T-cell (primary cell): ENCODE measurements around the gene CCR8. TPM values are rescaled to one million over a fixed set of nuclear protein-coding genes. Genes with fewer than 3 reads are reported as not detected.

ENCODE experiments used
- ATAC-seq, 4 experiments: fragments of 200-7000 bp in 3 of 4; fragments of 150-1000 bp in 1 of 4; cut with Tn5 transposase; replicated peaks in 1 of 4; 1 replicate in 3 of 4; 2 replicates in 1 of 4; pipeline ENCODE4 v1.10.0; 2021; ENCODE audit warnings: moderate library complexity in 3 of 4, mild to moderate bottlenecking in 2 of 4, moderate number of reproducible peaks in 1 of 4
- CTCF ChIA-PET, 2 donors: fragments of 300-600 bp; sonication (Branson Sonifier 250); formaldehyde crosslinking; loops; one replicate each; lab custom pipeline; 2022; ENCODE audit warnings: antibody characterized with exemption in 2 of 2; lab: Charles Lee
- POLR2A ChIA-PET, 2 donors: fragments of 300-600 bp; sonication (Branson Sonifier 250); formaldehyde crosslinking; loops; one replicate each; lab custom pipeline; 2022; ENCODE audit warnings: antibody characterized with exemption in 2 of 2; lab: Charles Lee
- DNase-seq, 35 experiments: peaks; one replicate each; pipeline versions ENCODE4 v3.0.0 to v3.0.0-alpha.2; 2013 to 2023
- H3K27ac ChIP-seq: one replicate; pipeline ENCODE4 v1.5.1; 2013; ENCODE audit warnings: low read length
- H3K27me3 ChIP-seq, 2 experiments: replicated peaks in 1 of 2; 1 replicate in 1 of 2; 2 replicates in 1 of 2; pipeline versions ENCODE4 v1.6.1 to v1.7.0; 2013; ENCODE audit warnings: low read length in 1 of 2, mixed read lengths in 1 of 2; ENCODE audit not compliant: control insufficient read depth in 2 of 2, insufficient read depth in 2 of 2; ENCODE audit errors: extremely low read depth in 1 of 2
- H3K36me3 ChIP-seq, 2 donors: 1 replicate in 1 of 2; 2 replicates in 1 of 2; pipeline versions ENCODE4 v1.6.1 to v1.7.0; 2013; ENCODE audit warnings: low read length in 1 of 2; ENCODE audit not compliant: control insufficient read depth in 2 of 2, insufficient read depth in 1 of 2; ENCODE audit errors: extremely low read depth in 1 of 2
- H3K4me1 ChIP-seq, 2 experiments: 1 replicate in 1 of 2; 2 replicates in 1 of 2; pipeline versions ENCODE4 v1.6.1 to v1.7.0; 2013; ENCODE audit warnings: low read length in 2 of 2, mixed read lengths in 1 of 2; ENCODE audit not compliant: insufficient read depth in 2 of 2, control insufficient read depth in 1 of 2; ENCODE audit errors: extremely low read depth in 1 of 2
- H3K4me3 ChIP-seq, 2 donors: 1 replicate in 1 of 2; 2 replicates in 1 of 2; pipeline versions ENCODE4 v1.5.1 to v1.7.0; 2013; ENCODE audit warnings: mild to moderate bottlenecking in 2 of 2, low read length in 1 of 2, moderate library complexity in 1 of 2; ENCODE audit not compliant: control insufficient read depth in 1 of 2; ENCODE audit errors: extremely low read depth in 1 of 2
- H3K9me3 ChIP-seq: 2 replicates; pipeline ENCODE4 v1.7.0; 2013
- H3K27ac Mint-ChIP-seq, 2 donors: one replicate each; pipeline ENCODE4 v1.8.0; 2020 to 2021; ENCODE audit warnings: mild to moderate bottlenecking in 2 of 2, mixed read lengths in 2 of 2
- H3K27me3 Mint-ChIP-seq, 2 donors: one replicate each; pipeline ENCODE4 v1.8.0; 2021 to 2022; ENCODE audit warnings: mixed read lengths in 2 of 2
- H3K36me3 Mint-ChIP-seq: one replicate; pipeline ENCODE4 v1.8.0; 2021; ENCODE audit warnings: mixed read lengths
- H3K4me1 Mint-ChIP-seq, 3 donors: one replicate each; pipeline ENCODE4 v1.8.0; 2020 to 2022; ENCODE audit warnings: mixed read lengths in 3 of 3, mild to moderate bottlenecking in 1 of 3
- H3K4me3 Mint-ChIP-seq, 3 donors: one replicate each; pipeline ENCODE4 v1.8.0; 2020 to 2022; ENCODE audit warnings: mild to moderate bottlenecking in 3 of 3, mixed read lengths in 3 of 3, moderate library complexity in 3 of 3
- H3K9me3 Mint-ChIP-seq, 3 donors: one replicate each; pipeline ENCODE4 v1.8.0; 2020 to 2022; ENCODE audit warnings: mixed read lengths in 3 of 3
- WGBS: methylation state at CpG from one replicate; pipeline ENCODE4 v1.1.5; 2013; ENCODE audit warnings: missing lambda C conversion rate; ENCODE audit not compliant: insufficient coverage; 5-methylcytosine and 5-hydroxymethylcytosine counted together
- total RNA-seq, 35 experiments: library from RNA in 6 of 35; stranded (reverse) in 6 of 35; fragments of 120-200 nt in 1 of 35; gene quantifications; one replicate each; pipeline versions ENCODE4 v1.2.1 to v1.2.4 and lab custom pipeline; 2013 to 2026

Gene CCR8
- total RNA-seq, 5 donors from 2014 or later (not counting 1 experiment from before 2014, with no cell fraction given) = 1.9 to 6.7 (median 2.8) TPM

- no peaks in the 10 kb centered on the region for H3K9me3 Mint-ChIP-seq
- no peak overlapping the region for H3K4me3 Mint-ChIP-seq
- Histone ChIP-seq H3K27ac (no peak overlapping the region), H3K4me1 (peaks cover 7 to 12% of the 10 kb centered on the region in 2 experiments), H3K9me3 (no peaks in the 10 kb centered on the region), H3K27me3 (no peaks in the 10 kb centered on the region), H3K4me3 (no peak overlapping the region), H3K36me3 (no peaks in the 10 kb centered on the region)
- 44% methylated on average over 1 of the region's 2 CpGs for WGBS
- no peaks in the 10 kb centered on the region for H3K27me3 Mint-ChIP-seq
- no peaks in the 10 kb centered on the region for H3K36me3 Mint-ChIP-seq
- peaks cover 25 to 56% (median 31%) of the 10 kb centered on the region in 3 donors for H3K4me1 Mint-ChIP-seq
- H3K27ac Mint-ChIP-seq = peak overlapping the region in 1 of 2 donors; percentile 36
- no peak for ATAC-seq
- DNase-seq = no peak
- CTCF ChIA-PET = interaction anchor here in 1 of 2 donors (1.0 kb wide), 1 partner anchor 192 kb away, joined by 3 read pairs; no protein-coding TSS in a partner anchor
- POLR2A ChIA-PET = interaction anchor here in 1 of 2 donors (0.6 kb wide), 1 partner anchor 787 kb away, joined by 4 read pairs; no protein-coding TSS in a partner anchor
These were observed 6.0 kb upstream of the CCR8 start for GRCh38 chr3:39323494-39323893.

DNA sequence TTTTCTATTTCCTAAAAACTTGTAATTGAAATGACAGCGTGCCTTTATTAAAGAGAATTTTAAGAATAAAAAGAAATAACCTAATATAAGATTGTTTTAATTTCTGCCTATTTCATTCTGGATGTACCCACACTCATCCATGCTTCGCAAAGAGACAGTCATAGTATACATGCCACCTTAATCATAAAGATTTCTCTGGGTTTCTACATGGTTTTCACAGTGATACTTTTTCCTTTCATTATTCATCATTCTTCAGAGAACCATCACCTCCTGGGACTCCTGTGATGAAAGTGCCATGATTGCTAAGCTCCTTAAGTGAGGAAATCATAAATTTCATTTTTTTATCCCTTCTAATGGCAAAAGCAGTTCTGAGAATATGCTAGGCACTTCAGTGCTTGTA, 4.3 kb upstream of the CCR8 start:
- no peak overlapping the region for H3K27ac ChIP-seq
- peaks cover 7 to 12% of the 10 kb centered on the region in 2 experiments for H3K4me1 ChIP-seq
- POLR2A ChIA-PET = no interaction called here
- no peaks in the 10 kb centered on the region for H3K9me3 ChIP-seq
- Mint-ChIP-seq H3K4me1 (peaks cover 25 to 64% (median 31%) of the 10 kb centered on the region in 3 donors), H3K27me3 (no peaks in the 10 kb centered on the region), H3K36me3 (no peaks in the 10 kb centered on the region), H3K27ac (no peak overlapping the region), H3K9me3 (no peaks in the 10 kb centered on the region), H3K4me3 (no peak overlapping the region)
- no peak overlapping the region for H3K4me3 ChIP-seq
- H3K36me3 ChIP-seq = no peaks in the 10 kb centered on the region
- CTCF ChIA-PET = no interaction called here
- DNase-seq (no peak), ATAC-seq (no peak)
- no CpG with 5 or more reads among the region's 2 CpGs for WGBS
- no peaks in the 10 kb centered on the region for H3K27me3 ChIP-seq

DNA sequence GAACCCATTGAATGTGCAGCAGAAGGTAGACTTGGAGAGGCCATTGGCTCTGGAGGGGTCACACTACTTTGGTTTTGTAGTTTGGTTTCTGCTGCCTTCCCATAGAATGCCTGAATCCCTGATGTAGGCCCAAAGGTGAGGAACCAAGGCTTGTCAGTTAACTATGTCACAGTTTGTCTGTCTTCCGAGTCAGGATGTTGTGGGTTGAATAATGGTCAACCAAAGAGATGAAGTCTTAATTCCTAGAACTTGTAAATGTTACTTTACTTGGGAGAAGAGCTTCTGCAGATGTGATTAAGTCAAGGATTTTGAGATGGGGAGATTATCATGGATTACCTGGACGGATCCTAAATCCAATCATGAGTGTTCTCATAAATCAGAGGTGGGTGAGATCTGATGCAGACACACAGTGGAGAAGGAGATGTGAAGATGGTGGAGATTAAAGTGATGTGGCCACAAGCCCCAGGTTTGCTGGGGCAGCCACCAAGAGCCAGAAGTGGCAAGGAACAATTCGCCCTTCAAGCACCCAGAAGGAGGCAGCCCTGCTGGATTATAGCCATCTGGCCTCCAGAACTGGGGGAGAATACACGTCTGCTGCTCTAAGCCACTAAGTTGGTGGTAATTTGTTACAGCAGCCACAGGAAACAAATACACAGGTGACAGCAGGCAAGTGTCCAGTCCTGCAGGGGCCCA, 2.3 kb upstream of the CCR8 start:
- Mint-ChIP-seq H3K36me3 (peaks cover under 1% of the 10 kb centered on the region), H3K27me3 (no peaks in the 10 kb centered on the region), H3K4me3 (no peak overlapping the region), H3K27ac (peak overlapping the region; percentile 40 to 45), H3K4me1 (peaks cover 25 to 56% (median 31%) of the 10 kb centered on the region in 3 donors), H3K9me3 (no peaks in the 10 kb centered on the region)
- no peaks in the 10 kb centered on the region for H3K9me3 ChIP-seq
- no peaks in the 10 kb centered on the region for H3K36me3 ChIP-seq
- peak overlapping the region; percentile 49 for H3K27ac ChIP-seq
- ChIA-PET POLR2A (no interaction called here), CTCF (no interaction called here)
- no peak for DNase-seq
- WGBS = 86% methylated on average over 2 of the region's 4 CpGs
- H3K4me3 ChIP-seq = no peak overlapping the region
- no peaks in the 10 kb centered on the region for H3K27me3 ChIP-seq
- H3K4me1 ChIP-seq = peaks cover 7 to 12% of the 10 kb centered on the region in 2 experiments
- ATAC-seq = no peak

- peak overlapping the region in 1 of 3 donors; percentile 21 for H3K4me3 Mint-ChIP-seq
- H3K4me1 Mint-ChIP-seq = peaks cover 23 to 58% (median 26%) of the 10 kb centered on the region in 3 donors
- no peaks in the 10 kb centered on the region for H3K27me3 ChIP-seq
- WGBS = 33% methylated on average over 1 of the region's 4 CpGs
- H3K36me3 ChIP-seq = no peaks in the 10 kb centered on the region
- H3K4me3 ChIP-seq = no peak overlapping the region
- ATAC-seq (peak in 1 of 4 experiments; percentile 89), DNase-seq (peak in 12 of 35 experiments; percentile 1 to 48 (median 6))
- H3K36me3 Mint-ChIP-seq = peaks cover 5% of the 10 kb centered on the region
- H3K27ac ChIP-seq = peak overlapping the region; percentile 49
- peaks cover 3 to 12% of the 10 kb centered on the region in 2 experiments for H3K4me1 ChIP-seq
- ChIA-PET POLR2A (no interaction called here), CTCF (interaction anchor here in 1 of 2 donors (0.7 to 1.0 kb wide), 2 partner anchors 40 to 114 kb away, joined by 3 read pairs; no protein-coding TSS in a partner anchor)
- H3K27me3 Mint-ChIP-seq = no peaks in the 10 kb centered on the region
- no peaks in the 10 kb centered on the region for H3K9me3 ChIP-seq
- peak overlapping the region; percentile 27 to 40 for H3K27ac Mint-ChIP-seq
- no peaks in the 10 kb centered on the region for H3K9me3 Mint-ChIP-seq
These were observed 1.7 kb upstream of the CCR8 start for GRCh38 chr3:39327746-39328349.

DNA sequence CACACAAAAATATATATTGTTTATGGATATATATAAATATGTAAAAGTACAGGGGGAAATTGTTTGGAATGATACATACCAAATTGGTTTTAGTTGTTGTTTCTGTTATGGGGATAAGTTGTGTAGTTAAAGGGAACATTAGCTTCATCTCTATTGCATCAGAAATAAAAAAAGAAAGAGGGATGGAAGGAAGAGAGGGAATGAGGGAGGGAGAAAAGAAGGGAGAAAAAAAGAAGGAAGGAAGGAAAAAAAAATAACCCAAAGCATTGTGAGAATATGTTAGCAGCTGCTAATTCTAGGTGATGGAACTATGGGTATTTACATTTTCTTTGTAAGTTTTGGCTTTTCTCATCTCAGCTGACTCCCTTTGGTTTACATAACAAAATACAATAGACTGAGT, 1.3 kb downstream of the CCR8 start:
- no peaks in the 10 kb centered on the region for H3K9me3 Mint-ChIP-seq
- peaks cover 0 to 7% of the 10 kb centered on the region in 2 experiments for H3K4me1 ChIP-seq
- H3K4me3 Mint-ChIP-seq = peak overlapping the region; percentile 14 to 37 (median 18)
- H3K4me3 ChIP-seq = no peak overlapping the region
- peak overlapping the region in 1 of 2 donors; percentile 54 for H3K27ac Mint-ChIP-seq
- H3K36me3 Mint-ChIP-seq = peaks cover 16% of the 10 kb centered on the region
- H3K27ac ChIP-seq = no peak overlapping the region
- no peaks in the 10 kb centered on the region for H3K27me3 ChIP-seq
- H3K4me1 Mint-ChIP-seq = peaks cover 12 to 48% (median 14%) of the 10 kb centered on the region in 3 donors
- CTCF ChIA-PET = no interaction called here
- H3K27me3 Mint-ChIP-seq = peaks cover 0 to 5% of the 10 kb centered on the region in 2 donors
- H3K36me3 ChIP-seq = no peaks in the 10 kb centered on the region
- no peaks in the 10 kb centered on the region for H3K9me3 ChIP-seq
- POLR2A ChIA-PET = interaction anchor here in 1 of 2 donors (0.6 kb wide), 1 partner anchor 34 kb away, joined by 3 read pairs; no protein-coding TSS in a partner anchor
- DNase-seq (no peak), ATAC-seq (no peak)

GRCh38 chr3:39332525-39332924, 3.0 kb downstream of the CCR8 start:
- Mint-ChIP-seq H3K4me3 (no peak overlapping the region), H3K4me1 (peaks cover 7 to 34% (median 8%) of the 10 kb centered on the region in 3 donors), H3K36me3 (peaks cover 16% of the 10 kb centered on the region), H3K9me3 (no peaks in the 10 kb centered on the region), H3K27me3 (peaks cover 0 to 5% of the 10 kb centered on the region in 2 donors), H3K27ac (no peak overlapping the region)
- Histone ChIP-seq H3K4me3 (no peak overlapping the region), H3K27me3 (no peaks in the 10 kb centered on the region), H3K36me3 (no peaks in the 10 kb centered on the region), H3K9me3 (no peaks in the 10 kb centered on the region), H3K27ac (no peak overlapping the region), H3K4me1 (peaks cover 0 to 4% of the 10 kb centered on the region in 2 experiments)
- WGBS = 88% methylated on average over 1 of the region's 4 CpGs
- CTCF ChIA-PET = no interaction called here
- DNase-seq (no peak), ATAC-seq (no peak)
- POLR2A ChIA-PET = no interaction called here
